Peyer's patch (tissue), 4 donors: ENCODE results near the gene COBL.

Experiments
- POLR2A ChIP-seq, 2 donors: fragments of 450-650 bp; IDR thresholded peaks; one replicate each; pipeline ENCODE4 v1.5.1; 2017; ENCODE audit warnings: antibody characterized with exemption in 2 of 2, mild to moderate bottlenecking in 2 of 2, moderate library complexity in 2 of 2
- TF ChIP-seq, protein P1 (sequence below), 6 experiments: fragments of 450-650 bp in 4 of 6; fragments of 200-600 bp in 2 of 6; sonication (generic) in 1 of 6; IDR thresholded peaks; one replicate each; pipeline ENCODE4 v1.5.1; 2017 to 2019; ENCODE audit warnings: antibody characterized with exemption in 6 of 6, mild to moderate bottlenecking in 3 of 6, moderate library complexity in 1 of 6

DNA sequence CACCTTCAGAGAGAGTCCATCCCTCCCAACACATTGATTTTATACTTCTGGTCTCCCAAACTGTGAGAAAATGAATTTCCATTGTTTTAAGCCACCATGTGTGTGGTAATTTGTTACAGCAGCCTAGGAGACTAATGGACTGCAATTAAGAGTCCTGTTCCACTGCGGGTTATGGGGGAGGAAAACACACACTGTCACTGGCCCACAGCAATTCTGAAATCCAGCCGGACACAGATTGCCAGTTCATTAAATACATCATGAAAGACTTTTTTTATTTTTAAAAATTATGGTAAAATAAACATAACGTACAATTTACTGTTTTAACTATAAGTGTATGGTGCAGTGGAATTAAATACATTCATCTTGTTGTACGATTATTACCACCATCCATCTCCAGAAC, 340.5 kb downstream of the COBL start:
- TF ChIP-seq, protein P1, sequence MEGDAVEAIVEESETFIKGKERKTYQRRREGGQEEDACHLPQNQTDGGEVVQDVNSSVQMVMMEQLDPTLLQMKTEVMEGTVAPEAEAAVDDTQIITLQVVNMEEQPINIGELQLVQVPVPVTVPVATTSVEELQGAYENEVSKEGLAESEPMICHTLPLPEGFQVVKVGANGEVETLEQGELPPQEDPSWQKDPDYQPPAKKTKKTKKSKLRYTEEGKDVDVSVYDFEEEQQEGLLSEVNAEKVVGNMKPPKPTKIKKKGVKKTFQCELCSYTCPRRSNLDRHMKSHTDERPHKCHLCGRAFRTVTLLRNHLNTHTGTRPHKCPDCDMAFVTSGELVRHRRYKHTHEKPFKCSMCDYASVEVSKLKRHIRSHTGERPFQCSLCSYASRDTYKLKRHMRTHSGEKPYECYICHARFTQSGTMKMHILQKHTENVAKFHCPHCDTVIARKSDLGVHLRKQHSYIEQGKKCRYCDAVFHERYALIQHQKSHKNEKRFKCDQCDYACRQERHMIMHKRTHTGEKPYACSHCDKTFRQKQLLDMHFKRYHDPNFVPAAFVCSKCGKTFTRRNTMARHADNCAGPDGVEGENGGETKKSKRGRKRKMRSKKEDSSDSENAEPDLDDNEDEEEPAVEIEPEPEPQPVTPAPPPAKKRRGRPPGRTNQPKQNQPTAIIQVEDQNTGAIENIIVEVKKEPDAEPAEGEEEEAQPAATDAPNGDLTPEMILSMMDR (IDR thresholded peaks at IDR 0.05), result no peak
- TF ChIP-seq POLR2A (IDR thresholded peaks at IDR 0.05), result no peak
